GM12878 (cell line): Measurements from ENCODE around the gene PGLYRP3. TPM values are rescaled to one million over a fixed set of nuclear protein-coding genes. Genes with fewer than 3 reads are reported as not detected.

Experiments used
- ATAC-seq: fragments of 200-7000 bp; cut with Tn5 transposase; 3 replicates; pipeline ENCODE4 v1.9.1; 2020; ENCODE audit warnings: mild to moderate bottlenecking, moderate library complexity
- BruUV-seq: library from RNA; stranded (reverse); fragments of 400-500 nt; replicated peaks from 2 replicates; lab custom pipeline; 2021; lab: Mats Ljungman, UMichigan
- CTCF ChIA-PET: fragments of 300-600 bp; sonication (Branson Sonifier 250); formaldehyde crosslinking; extraction: SDS; loops from one replicate; lab custom pipeline; 2021; ENCODE audit warnings: inconsistent platforms; lab: Yijun Ruan, JAX
- POLR2A ChIA-PET: fragments of 350-600 bp; formaldehyde crosslinking; extraction: SDS; loops from one replicate; lab custom pipeline; 2021; ENCODE audit warnings: inconsistent platforms; lab: Charles Lee
- RAD21 ChIA-PET: fragments of 300-600 bp; sonication (Branson Sonifier 250); formaldehyde crosslinking; loops from one replicate; lab custom pipeline; 2023; ENCODE audit warnings: antibody characterized with exemption; ENCODE audit not compliant: unreplicated experiment; lab: Charles Lee
- SMC1A ChIA-PET: fragments of 300-600 bp; sonication (Branson Sonifier 250); formaldehyde crosslinking; loops from one replicate; lab custom pipeline; 2023; ENCODE audit not compliant: unreplicated experiment, uncharacterized antibody; lab: Charles Lee
- DNase-seq: peaks from one replicate; pipeline ENCODE4 v3.0.0-alpha.2; 2011; ENCODE audit warnings: low read depth, low spot score
- FAIRE-seq: peaks from 3 replicates; lab custom pipeline; 2011; peaks lifted over from hg19 to GRCh38; lab: Jason Lieb, UNC
- H2AFZ ChIP-seq: 2 replicates; pipeline ENCODE4 v1.6.0; 2011; ENCODE audit warnings: low read depth, low read length, control low read depth; ENCODE audit not compliant: control insufficient read depth
- H3K27ac ChIP-seq: 2 replicates; pipeline ENCODE4 v1.5.1; 2011; ENCODE audit warnings: control low read depth; ENCODE audit not compliant: control insufficient read depth, insufficient read depth
- H3K27me3 ChIP-seq, 2 experiments: replicated peaks in 1 of 2; 2 replicates each; pipeline versions ENCODE4 v1.6.0 to v1.6.1; 2011; ENCODE audit warnings: low read length in 1 of 2; ENCODE audit not compliant: control insufficient read depth in 2 of 2, insufficient read depth in 2 of 2
- H3K36me3 ChIP-seq, 2 experiments: 2 replicates each; pipeline ENCODE4 v1.5.1; 2011; ENCODE audit warnings: low read length in 1 of 2; ENCODE audit not compliant: control insufficient read depth in 2 of 2, insufficient read depth in 2 of 2
- H3K4me1 ChIP-seq: 2 replicates; pipeline ENCODE4 v1.6.1; 2011; ENCODE audit warnings: mild to moderate bottlenecking, low read length, moderate library complexity, mixed read lengths; ENCODE audit not compliant: control insufficient read depth, insufficient read depth
- H3K4me2 ChIP-seq: 2 replicates; pipeline ENCODE4 v1.6.0; 2011; ENCODE audit warnings: control low read depth; ENCODE audit not compliant: control insufficient read depth, insufficient read depth
- H3K4me3 ChIP-seq: fragments of 200-600 bp; sonication (generic); 2 replicates; pipeline ENCODE4 v1.5.1; 2016
- H3K79me2 ChIP-seq: 2 replicates; pipeline ENCODE4 v1.6.0; 2011; ENCODE audit warnings: low read length; ENCODE audit not compliant: control insufficient read depth, insufficient read depth
- H3K9ac ChIP-seq: 2 replicates; pipeline ENCODE4 v1.8.0; 2011; ENCODE audit warnings: low read length, control low read depth, mixed read lengths; ENCODE audit not compliant: control insufficient read depth, insufficient read depth
- H3K9me3 ChIP-seq: replicated peaks from 3 replicates; pipeline ENCODE4 v1.5.1; 2011; ENCODE audit warnings: mild to moderate bottlenecking, low read length; ENCODE audit not compliant: control insufficient read depth, insufficient read depth
- H4K20me1 ChIP-seq: 2 replicates; pipeline ENCODE4 v1.6.0; 2011; ENCODE audit not compliant: control insufficient read depth, insufficient read depth
- NBN ChIP-seq: fragments of 450-650 bp; IDR thresholded peaks from 2 replicates; pipeline ENCODE4 v1.6.1; 2016
- PBX3 ChIP-seq: IDR thresholded peaks from 2 replicates; pipeline ENCODE4 v1.6.1; 2011; ENCODE audit warnings: mild to moderate bottlenecking, low read depth, low read length, moderate library complexity; ENCODE audit not compliant: insufficient replicate concordance
- RELA ChIP-seq: fragments of 450-650 bp; IDR thresholded peaks from 2 replicates; pipeline ENCODE4 v1.8.0; 2014; ENCODE audit warnings: borderline replicate concordance; ENCODE audit not compliant: partially characterized antibody
- SMAD1 ChIP-seq: fragments of 450-650 bp; IDR thresholded peaks from 2 replicates; pipeline ENCODE4 v1.6.1; 2018; ENCODE audit warnings: mild to moderate bottlenecking, low read depth; ENCODE audit not compliant: partially characterized antibody
- TCF12 ChIP-seq: IDR thresholded peaks from 2 replicates; pipeline ENCODE4 v1.6.1; 2011; ENCODE audit warnings: low read depth, mild to moderate bottlenecking, low read length
- ZSCAN29 ChIP-seq: fragments of 450-650 bp; IDR thresholded peaks from 2 replicates; pipeline ENCODE4 v1.6.1; 2017; ENCODE audit warnings: mild to moderate bottlenecking, moderate library complexity
- WGBS: methylation state at CpG from one replicate; pipeline ENCODE4 v1.1.6; 2016; ENCODE audit warnings: low lambda C conversion rate; ENCODE audit not compliant: insufficient replicate concordance, insufficient coverage; ENCODE audit errors: missing lambda C conversion rate; 5-methylcytosine and 5-hydroxymethylcytosine counted together
- in situ Hi-C: fragments of 300-500 bp; cut with MboI; formaldehyde crosslinking; loops from 9 replicates; pipeline ENCODE4 v1.14.3; 2018; ENCODE audit warnings: mixed read lengths
- intact Hi-C: fragments of 100-400 bp; cut with micrococcal nuclease; formaldehyde crosslinking; loops from one replicate; pipeline ENCODE4 v1.14.2; 2022; ENCODE audit not compliant: unreplicated experiment
- polyA plus RNA-seq, 11 experiments: library from polyadenylated mRNA; depleted of rRNA in 4 of 11; unstranded in 6 of 11; stranded (reverse) in 5 of 11; fragments of >200 nt; fragmentation: Nextera tagmentation in 4 of 11; fragmentation: Illumina TruSeq in 1 of 11; extraction: Ambion mirVana in 4 of 11; extraction: Trizol in 1 of 11; gene quantifications; 1 replicate in 1 of 11; 2 replicates in 10 of 11; pipeline versions ENCODE4 v1.2.1 to v1.2.3, GENCODE V29; 2011 to 2016; ENCODE audit warnings: inconsistent platforms in 2 of 11, missing spikeins in 2 of 11, low read depth in 1 of 11
- total RNA-seq, 4 experiments: library from RNA; depleted of rRNA in 3 of 4; stranded (reverse); fragments of >200 nt in 3 of 4; fragmentation: Illumina TruSeq in 1 of 4; extraction: Trizol in 1 of 4; gene quantifications; 2 replicates each; pipeline versions ENCODE4 v1.2.1 to v1.2.3, GENCODE V29; 2013 to 2021

PGLYRP3 gene
- total and polyA plus RNA-seq, 10 of the 15 experiments (the other 5 are each of a cell fraction or from before 2014, with no cell fraction given), result 0.10 to 0.49 (median 0.18) TPM; not detected in 7

GRCh38 chr1:153358691-153358975 is 45.9 kb upstream of the PGLYRP3 start (continued):
- no peak for TF ChIP-seq ZSCAN29
- TF ChIP-seq SMAD1, result no peak

GRCh38 chr1:153357853-153358690 is 45.3 kb upstream of the PGLYRP3 start, which contains the start of gene S100A9:
S100A9 (plus strand) TSS chr1:153357854; CDS start chr1:153358284, 430 bp downstream.
- ATAC-seq, result no peak
- POLR2A ChIA-PET, result interaction anchor here (0.5 kb wide), 1 partner anchor 140 kb away, joined by 4 read pairs; no protein-coding TSS in a partner anchor
- Histone ChIP-seq H3K4me1 (peaks cover 6% of the 10 kb centered on the region), H3K4me2 (no peak within 1 kb of the TSS), H3K9me3 (no peaks in the 10 kb centered on the region), H4K20me1 (no peaks in the 10 kb centered on the region), H3K9ac (no peak within 1 kb of the TSS), H3K4me3 (no peak within 1 kb of the TSS), H3K27me3 (no peaks in the 10 kb centered on the region), H2AFZ (no peak within 1 kb of the TSS), H3K27ac (no peak within 1 kb of the TSS), H3K79me2 (no peaks in the 10 kb centered on the region), H3K36me3 (no peaks in the 10 kb centered on the region)
- CTCF ChIA-PET, result interaction anchor here (1.2 to 2.7 kb wide), 8 partner anchors 15 to 211 kb away, joined by 3 to 41 read pairs (median 4); no protein-coding TSS in a partner anchor
- TF ChIP-seq PBX3 (no peak), TCF12 (no peak), RELA (no peak), NBN (no peak)
- SMC1A ChIA-PET, result interaction anchor here (3.1 kb wide), 1 partner anchor 137 kb away, joined by 14 read pairs; no protein-coding TSS in a partner anchor
- RAD21 ChIA-PET, result interaction anchor here (0.6 to 2.8 kb wide), 3 partner anchors 11 to 293 kb away, joined by 4 to 18 read pairs (median 4); no protein-coding TSS in a partner anchor
- WGBS, result 41% methylated on average over 11 of the region's 11 CpGs
- intact Hi-C loops (no loop called here), in situ Hi-C loops (no loop called here)
- no peak for DNase-seq
- FAIRE-seq, result no peak
- BruUV-seq, result no TSS peak
